ENCODE measurements around the gene TNFAIP8L2. TPM values are rescaled to one million over a fixed set of nuclear protein-coding genes. Genes with fewer than 3 reads are reported as not detected.

The TNFAIP8L2 gene
- total RNA-seq, 1 experiment from 2014 or later: not detected

DNA sequence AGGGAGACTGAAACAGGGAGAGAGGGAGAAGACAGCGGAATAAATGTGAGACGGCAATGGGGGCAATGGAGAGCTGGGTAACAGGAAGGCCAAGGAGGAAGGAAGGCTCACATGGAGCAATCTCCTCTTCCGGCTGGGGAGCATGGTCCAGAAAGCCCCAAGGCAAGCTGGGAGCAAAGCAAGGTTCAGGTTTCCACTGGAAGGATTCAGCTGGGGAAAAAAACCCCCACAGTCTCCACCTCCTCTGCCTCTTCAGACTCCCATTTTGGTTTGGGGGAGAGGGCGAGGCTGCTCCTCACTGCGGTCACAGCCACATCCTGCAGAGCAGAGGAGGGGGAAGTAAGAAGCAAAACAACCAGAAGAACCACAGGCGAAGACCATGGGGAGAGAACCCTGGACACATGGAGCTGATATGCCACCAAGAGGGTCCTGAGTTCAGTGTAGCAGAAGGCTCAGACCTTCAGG is 650 bp downstream of the TNFAIP8L2 start:
- no peak for DNase-seq (ENCODE audit: low read depth, low spot score)
- intact Hi-C loops (cut with micrococcal nuclease): no loop called here
- H2AFZ ChIP-seq (ENCODE audit: low read depth, low read length, poor library complexity, severe bottlenecking): no peak overlapping the region
- no peaks in the 10 kb centered on the region for H3K9me2 ChIP-seq (ENCODE audit: insufficient read depth)
- ChIA-PET CTCF (interaction anchor here (0.7 to 5.8 kb wide), 4 partner anchors 14 to 150 kb away, joined by 3 to 63 read pairs (median 3); partner anchors contain the start of gene MINDY1), POLR2A (no interaction called here), RAD21 (ENCODE audit: low non-redundant PET in 1 of 2, low total read pairs in 2 of 2, uncharacterized antibody in 2 of 2, unreplicated experiment in 2 of 2) (no interaction called here)
- BruUV-seq (replicated peaks): no TSS peak
- no peak overlapping the region for H3K9ac ChIP-seq (ENCODE audit: low read length)
- no peaks in the 10 kb centered on the region for H3K9me3 ChIP-seq (ENCODE audit: control insufficient read depth in 1 of 2, insufficient read depth in 1 of 2, low read depth in 1 of 2, low read length in 2 of 2)
- H3K79me2 ChIP-seq (ENCODE audit: insufficient read depth, low read length): no peaks in the 10 kb centered on the region
- ATAC-seq: no peak
- H3K4me1 ChIP-seq (ENCODE audit: control insufficient read depth in 1 of 2, insufficient read depth in 2 of 2, low read length in 2 of 2): peaks cover 2 to 6% of the 10 kb centered on the region in 2 experiments; a peak in 3 of 4 replicates
- H3K4me3 ChIP-seq (replicated peaks in 1 of 2; ENCODE audit: low read depth in 1 of 2, low read length in 2 of 2): no peak overlapping the region
- H3K36me3 ChIP-seq (ENCODE audit: control insufficient read depth in 1 of 2, insufficient read depth in 2 of 2, low read length in 2 of 2): peaks cover 0 to 9% of the 10 kb centered on the region in 2 experiments; a peak in 2 of 4 replicates
- H3K4me2 ChIP-seq (ENCODE audit: low read length): no peak overlapping the region
- no peaks in the 10 kb centered on the region for H4K20me1 ChIP-seq (ENCODE audit: insufficient read depth)
- H3K27ac ChIP-seq (ENCODE audit: low read depth, low read length): no peak overlapping the region
- H3K27me3 ChIP-seq (ENCODE audit: insufficient read depth, low read length): no peaks in the 10 kb centered on the region
- no peak for TF ChIP-seq ZFX (IDR thresholded peaks at IDR 0.05)

DNA sequence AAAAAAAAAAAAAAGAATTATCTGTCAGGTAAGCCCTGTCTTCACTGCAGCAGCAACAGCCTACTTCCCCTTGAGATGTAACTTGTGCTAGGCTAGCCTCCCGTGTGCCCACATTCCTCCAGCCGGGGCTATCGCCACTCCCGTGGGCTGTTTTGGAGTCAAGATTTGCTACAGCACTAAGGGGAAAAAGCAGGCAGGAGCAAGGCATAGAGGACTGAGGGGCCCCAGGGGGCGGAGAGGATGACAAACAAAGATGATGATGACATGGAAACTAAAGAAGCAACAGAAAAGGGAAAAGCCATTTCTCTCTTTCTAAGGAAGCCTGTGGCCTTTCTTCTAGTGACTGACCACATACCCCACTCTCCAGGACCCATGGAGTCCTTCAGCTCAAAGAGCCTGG is 1.9 kb downstream of the TNFAIP8L2 start:
- BruUV-seq (replicated peaks): no TSS peak
- H3K4me3 ChIP-seq (replicated peaks in 1 of 2; ENCODE audit: low read depth in 1 of 2, low read length in 2 of 2): no peak overlapping the region
- DNase-seq (ENCODE audit: low read depth, low spot score) (no peak), ATAC-seq (no peak)
- intact Hi-C loops (cut with micrococcal nuclease): no loop called here
- H2AFZ ChIP-seq (ENCODE audit: low read depth, low read length, poor library complexity, severe bottlenecking): no peak overlapping the region
- CTCF ChIA-PET: interaction anchor here (5.8 kb wide), 1 partner anchor 58 kb away, joined by 63 read pairs; no protein-coding TSS in a partner anchor
- no peak overlapping the region for H3K27ac ChIP-seq (ENCODE audit: low read depth, low read length)
- peaks cover 0 to 9% of the 10 kb centered on the region in 2 experiments; a peak in 2 of 4 replicates for H3K36me3 ChIP-seq (ENCODE audit: control insufficient read depth in 1 of 2, insufficient read depth in 2 of 2, low read length in 2 of 2)
- no peak overlapping the region for H3K4me2 ChIP-seq (ENCODE audit: low read length)
- H3K27me3 ChIP-seq (ENCODE audit: insufficient read depth, low read length): no peaks in the 10 kb centered on the region
- H3K9me3 ChIP-seq (ENCODE audit: control insufficient read depth in 1 of 2, insufficient read depth in 1 of 2, low read depth in 1 of 2, low read length in 2 of 2): no peaks in the 10 kb centered on the region
- H3K4me1 ChIP-seq (ENCODE audit: control insufficient read depth in 1 of 2, insufficient read depth in 2 of 2, low read length in 2 of 2): peaks cover 2 to 6% of the 10 kb centered on the region in 2 experiments; a peak in 3 of 4 replicates
- POLR2A ChIA-PET: no interaction called here
- RAD21 ChIA-PET (ENCODE audit: low non-redundant PET in 1 of 2, low total read pairs in 2 of 2, uncharacterized antibody in 2 of 2, unreplicated experiment in 2 of 2): no interaction called here
- no peaks in the 10 kb centered on the region for H3K79me2 ChIP-seq (ENCODE audit: insufficient read depth, low read length)
- no peaks in the 10 kb centered on the region for H3K9me2 ChIP-seq (ENCODE audit: insufficient read depth)
- H4K20me1 ChIP-seq (ENCODE audit: insufficient read depth): no peaks in the 10 kb centered on the region
- no peak overlapping the region for H3K9ac ChIP-seq (ENCODE audit: low read length)
- TF ChIP-seq EZH2 (IDR thresholded peaks at IDR 0.05): no peak
- TF ChIP-seq FOSL1 (IDR thresholded peaks at IDR 0.05; ENCODE audit: low read depth): no peak
- TF ChIP-seq EZH2phosphoT487 (IDR thresholded peaks at IDR 0.05; ENCODE audit: borderline replicate concordance): no peak
- no peak for TF ChIP-seq RAD21 (IDR thresholded peaks at IDR 0.05; ENCODE audit: low read depth)
- no peak for TF ChIP-seq SP1 (IDR thresholded peaks at IDR 0.05; ENCODE audit: low read depth)
- no peak for TF ChIP-seq SIN3A (IDR thresholded peaks at IDR 0.05; ENCODE audit: low read depth)
- TF ChIP-seq, protein P1, sequence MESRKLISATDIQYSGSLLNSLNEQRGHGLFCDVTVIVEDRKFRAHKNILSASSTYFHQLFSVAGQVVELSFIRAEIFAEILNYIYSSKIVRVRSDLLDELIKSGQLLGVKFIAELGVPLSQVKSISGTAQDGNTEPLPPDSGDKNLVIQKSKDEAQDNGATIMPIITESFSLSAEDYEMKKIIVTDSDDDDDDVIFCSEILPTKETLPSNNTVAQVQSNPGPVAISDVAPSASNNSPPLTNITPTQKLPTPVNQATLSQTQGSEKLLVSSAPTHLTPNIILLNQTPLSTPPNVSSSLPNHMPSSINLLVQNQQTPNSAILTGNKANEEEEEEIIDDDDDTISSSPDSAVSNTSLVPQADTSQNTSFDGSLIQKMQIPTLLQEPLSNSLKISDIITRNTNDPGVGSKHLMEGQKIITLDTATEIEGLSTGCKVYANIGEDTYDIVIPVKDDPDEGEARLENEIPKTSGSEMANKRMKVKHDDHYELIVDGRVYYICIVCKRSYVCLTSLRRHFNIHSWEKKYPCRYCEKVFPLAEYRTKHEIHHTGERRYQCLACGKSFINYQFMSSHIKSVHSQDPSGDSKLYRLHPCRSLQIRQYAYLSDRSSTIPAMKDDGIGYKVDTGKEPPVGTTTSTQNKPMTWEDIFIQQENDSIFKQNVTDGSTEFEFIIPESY (IDR thresholded peaks at IDR 0.05; ENCODE audit: extremely low read depth, insufficient replicate concordance, low read length): no peak
- no peak for TF ChIP-seq ZFX (IDR thresholded peaks at IDR 0.05)
- no peak for TF ChIP-seq CBX3 (IDR thresholded peaks at IDR 0.05; ENCODE audit: low read depth)
- no peak for TF ChIP-seq ZNF274 (IDR thresholded peaks at IDR 0.05; ENCODE audit: low read depth, low read length)
- TF ChIP-seq, protein P2, sequence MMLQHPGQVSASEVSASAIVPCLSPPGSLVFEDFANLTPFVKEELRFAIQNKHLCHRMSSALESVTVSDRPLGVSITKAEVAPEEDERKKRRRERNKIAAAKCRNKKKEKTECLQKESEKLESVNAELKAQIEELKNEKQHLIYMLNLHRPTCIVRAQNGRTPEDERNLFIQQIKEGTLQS (IDR thresholded peaks at IDR 0.05): no peak
- TF ChIP-seq POLR2A (IDR thresholded peaks at IDR 0.05; ENCODE audit: borderline replicate concordance, extremely low read depth, insufficient read depth, insufficient read length): no peak
- TF ChIP-seq CEBPB (IDR thresholded peaks at IDR 0.05; ENCODE audit: low read depth): no peak
- TF ChIP-seq, protein P3, sequence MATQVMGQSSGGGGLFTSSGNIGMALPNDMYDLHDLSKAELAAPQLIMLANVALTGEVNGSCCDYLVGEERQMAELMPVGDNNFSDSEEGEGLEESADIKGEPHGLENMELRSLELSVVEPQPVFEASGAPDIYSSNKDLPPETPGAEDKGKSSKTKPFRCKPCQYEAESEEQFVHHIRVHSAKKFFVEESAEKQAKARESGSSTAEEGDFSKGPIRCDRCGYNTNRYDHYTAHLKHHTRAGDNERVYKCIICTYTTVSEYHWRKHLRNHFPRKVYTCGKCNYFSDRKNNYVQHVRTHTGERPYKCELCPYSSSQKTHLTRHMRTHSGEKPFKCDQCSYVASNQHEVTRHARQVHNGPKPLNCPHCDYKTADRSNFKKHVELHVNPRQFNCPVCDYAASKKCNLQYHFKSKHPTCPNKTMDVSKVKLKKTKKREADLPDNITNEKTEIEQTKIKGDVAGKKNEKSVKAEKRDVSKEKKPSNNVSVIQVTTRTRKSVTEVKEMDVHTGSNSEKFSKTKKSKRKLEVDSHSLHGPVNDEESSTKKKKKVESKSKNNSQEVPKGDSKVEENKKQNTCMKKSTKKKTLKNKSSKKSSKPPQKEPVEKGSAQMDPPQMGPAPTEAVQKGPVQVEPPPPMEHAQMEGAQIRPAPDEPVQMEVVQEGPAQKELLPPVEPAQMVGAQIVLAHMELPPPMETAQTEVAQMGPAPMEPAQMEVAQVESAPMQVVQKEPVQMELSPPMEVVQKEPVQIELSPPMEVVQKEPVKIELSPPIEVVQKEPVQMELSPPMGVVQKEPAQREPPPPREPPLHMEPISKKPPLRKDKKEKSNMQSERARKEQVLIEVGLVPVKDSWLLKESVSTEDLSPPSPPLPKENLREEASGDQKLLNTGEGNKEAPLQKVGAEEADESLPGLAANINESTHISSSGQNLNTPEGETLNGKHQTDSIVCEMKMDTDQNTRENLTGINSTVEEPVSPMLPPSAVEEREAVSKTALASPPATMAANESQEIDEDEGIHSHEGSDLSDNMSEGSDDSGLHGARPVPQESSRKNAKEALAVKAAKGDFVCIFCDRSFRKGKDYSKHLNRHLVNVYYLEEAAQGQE (IDR thresholded peaks at IDR 0.05; ENCODE audit: low read depth): no peak
- no peak for TF ChIP-seq TCF7L2 (IDR thresholded peaks at IDR 0.05; ENCODE audit: borderline replicate concordance, extremely low read depth, insufficient read depth, insufficient read length)
- TF ChIP-seq SRF (IDR thresholded peaks at IDR 0.05; ENCODE audit: low read depth): no peak
